Gastroesophageal sphincter (tissue), 3 donors: Measurements from ENCODE around the gene ATP1A2.

Source experiments
- EP300 ChIP-seq: sonication (generic); formaldehyde crosslinking; IDR thresholded peaks from one replicate; pipeline ENCODE4 v1.6.1; 2017; ENCODE audit warnings: antibody characterized with exemption, mild to moderate bottlenecking
- POLR2A ChIP-seq, 2 donors: fragments of 450-650 bp; IDR thresholded peaks; one replicate each; pipeline ENCODE4 v1.6.1; 2017; ENCODE audit warnings: antibody characterized with exemption in 2 of 2, mild to moderate bottlenecking in 2 of 2, moderate library complexity in 1 of 2
- POLR2AphosphoS5 ChIP-seq: sonication (generic); formaldehyde crosslinking; IDR thresholded peaks from one replicate; pipeline ENCODE4 v1.6.1; 2017; ENCODE audit warnings: antibody characterized with exemption
- TF ChIP-seq, protein P1 (sequence below), 4 experiments: fragments of 200-600 bp in 2 of 4; fragments of 450-650 bp in 2 of 4; sonication (generic) in 1 of 4; IDR thresholded peaks; one replicate each; pipeline ENCODE4 v1.5.1; 2017 to 2019; ENCODE audit warnings: antibody characterized with exemption in 4 of 4, mild to moderate bottlenecking in 2 of 4, moderate library complexity in 2 of 4

DNA sequence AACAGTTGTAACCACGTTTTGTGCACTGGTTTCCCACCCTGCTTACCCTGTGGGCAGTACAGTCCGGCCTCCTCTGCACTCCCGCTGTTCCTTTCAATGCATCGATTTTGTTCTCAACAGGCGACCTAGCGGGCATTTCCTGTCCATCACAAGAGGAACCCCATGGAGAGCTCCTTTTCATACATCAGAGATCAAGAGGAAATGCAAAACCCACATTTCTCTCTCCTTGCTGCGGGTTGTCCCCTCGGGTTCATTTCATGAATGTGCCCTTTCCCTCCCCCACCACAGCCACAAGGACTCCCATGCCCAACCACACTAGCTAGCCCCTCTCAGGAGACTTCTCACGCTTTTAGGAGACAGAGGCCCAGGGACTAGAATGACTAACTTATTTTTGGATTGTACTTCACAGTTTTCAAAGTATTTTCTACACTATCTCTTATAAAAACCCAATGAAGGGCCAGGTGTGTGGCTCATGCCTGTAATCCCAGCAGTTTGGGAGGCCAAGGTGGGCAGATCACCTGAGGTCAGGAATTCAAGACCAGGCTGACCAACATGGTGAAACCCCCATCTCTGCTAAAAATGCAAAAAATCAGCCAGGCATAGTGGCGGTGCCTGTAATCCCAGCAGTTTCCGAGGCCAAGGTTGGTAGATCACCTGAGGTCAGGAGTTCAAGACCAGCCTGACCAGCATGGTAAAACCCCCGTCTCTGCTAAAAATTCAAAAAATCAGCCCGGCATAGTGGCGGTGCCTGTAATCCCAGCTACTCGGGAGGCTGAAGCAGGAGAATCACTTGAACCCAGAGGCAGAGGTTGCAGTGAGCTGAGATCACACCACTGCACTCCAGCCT is 54.2 kb downstream of the ATP1A2 start:
- TF ChIP-seq, protein P1, sequence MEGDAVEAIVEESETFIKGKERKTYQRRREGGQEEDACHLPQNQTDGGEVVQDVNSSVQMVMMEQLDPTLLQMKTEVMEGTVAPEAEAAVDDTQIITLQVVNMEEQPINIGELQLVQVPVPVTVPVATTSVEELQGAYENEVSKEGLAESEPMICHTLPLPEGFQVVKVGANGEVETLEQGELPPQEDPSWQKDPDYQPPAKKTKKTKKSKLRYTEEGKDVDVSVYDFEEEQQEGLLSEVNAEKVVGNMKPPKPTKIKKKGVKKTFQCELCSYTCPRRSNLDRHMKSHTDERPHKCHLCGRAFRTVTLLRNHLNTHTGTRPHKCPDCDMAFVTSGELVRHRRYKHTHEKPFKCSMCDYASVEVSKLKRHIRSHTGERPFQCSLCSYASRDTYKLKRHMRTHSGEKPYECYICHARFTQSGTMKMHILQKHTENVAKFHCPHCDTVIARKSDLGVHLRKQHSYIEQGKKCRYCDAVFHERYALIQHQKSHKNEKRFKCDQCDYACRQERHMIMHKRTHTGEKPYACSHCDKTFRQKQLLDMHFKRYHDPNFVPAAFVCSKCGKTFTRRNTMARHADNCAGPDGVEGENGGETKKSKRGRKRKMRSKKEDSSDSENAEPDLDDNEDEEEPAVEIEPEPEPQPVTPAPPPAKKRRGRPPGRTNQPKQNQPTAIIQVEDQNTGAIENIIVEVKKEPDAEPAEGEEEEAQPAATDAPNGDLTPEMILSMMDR (IDR thresholded peaks at IDR 0.05): no peak
- TF ChIP-seq EP300: no peak
- no peak for TF ChIP-seq POLR2A (IDR thresholded peaks at IDR 0.05)
- TF ChIP-seq POLR2AphosphoS5: no peak
